Skin epidermis (tissue), 12 donors: ENCODE data around the gene IFT122.
"Not testable (repeated sequence)": the region's sequence is repeated elsewhere in the genome, so short reads cannot be mapped to it uniquely, and the experiment has no call there.

Source experiments
- H3K27ac ChIP-seq, 21 experiments: fragments of 200-600 bp; sonication (generic) in 11 of 21; one replicate each; pipeline ENCODE4 v1.5.0; 2020; ENCODE audit warnings: mild to moderate bottlenecking in 3 of 21, inconsistent platforms in 2 of 21, moderate library complexity in 2 of 21
- H3K4me3 ChIP-seq, 7 experiments: fragments of 200-600 bp; sonication (generic) in 2 of 7; one replicate each; pipeline ENCODE4 v1.5.0; 2020; ENCODE audit warnings: inconsistent platforms in 2 of 7, mild to moderate bottlenecking in 2 of 7, moderate library complexity in 1 of 7

Gene IFT122

DNA sequence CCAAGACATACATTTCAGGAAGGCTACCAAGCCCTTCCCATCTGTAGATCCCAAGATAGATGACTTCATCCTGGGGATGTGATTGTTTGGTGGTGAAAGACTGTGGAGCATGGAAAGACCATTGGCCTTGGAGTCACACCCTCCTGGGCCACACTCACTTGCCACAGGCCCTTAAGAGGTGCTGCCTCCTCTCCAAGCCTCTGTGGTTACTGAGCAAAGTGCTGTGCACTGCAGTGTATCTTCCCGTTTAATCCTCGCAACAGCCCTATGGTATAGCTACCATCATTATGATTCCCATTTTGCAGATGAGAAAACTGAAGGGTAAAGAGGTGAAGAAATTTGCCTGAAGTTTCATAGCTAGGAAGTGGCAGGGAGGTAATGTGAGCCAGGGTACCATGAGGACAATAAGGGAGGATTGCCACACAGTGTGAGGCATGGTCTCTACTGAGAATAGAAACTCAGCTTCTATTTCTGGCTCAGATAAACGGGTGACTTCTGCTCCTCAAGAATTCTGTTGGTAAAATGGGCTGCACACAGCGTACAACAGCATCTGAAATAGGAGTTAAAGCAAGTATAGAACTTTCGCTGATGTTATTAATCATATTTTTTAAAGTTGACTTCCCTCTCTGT is 64.6 kb downstream of the IFT122 start:
- Histone ChIP-seq H3K27ac (no peak overlapping the region), H3K4me3 (no peak overlapping the region)

DNA sequence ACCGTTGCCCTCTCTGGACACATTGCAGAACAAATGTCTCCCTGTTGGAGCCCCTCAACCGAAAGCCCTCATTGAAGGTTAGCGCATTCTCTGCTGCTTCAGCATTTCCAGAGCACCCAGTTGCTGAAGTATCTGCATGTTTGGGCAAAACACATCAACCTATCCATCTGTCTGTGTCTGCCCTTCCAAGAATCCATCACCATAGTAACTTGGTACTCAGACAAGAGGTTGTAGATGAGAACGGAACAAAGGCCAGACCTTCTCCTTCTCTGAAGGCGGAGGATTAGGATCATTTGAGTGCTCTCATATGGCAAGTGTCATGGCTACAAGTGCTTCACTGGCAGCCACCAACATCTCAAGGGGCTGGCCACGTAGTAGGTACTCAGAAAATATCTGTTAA is 65.3 kb downstream of the IFT122 start:
- no peak overlapping the region for H3K4me3 ChIP-seq
- H3K27ac ChIP-seq: no peak overlapping the region

DNA sequence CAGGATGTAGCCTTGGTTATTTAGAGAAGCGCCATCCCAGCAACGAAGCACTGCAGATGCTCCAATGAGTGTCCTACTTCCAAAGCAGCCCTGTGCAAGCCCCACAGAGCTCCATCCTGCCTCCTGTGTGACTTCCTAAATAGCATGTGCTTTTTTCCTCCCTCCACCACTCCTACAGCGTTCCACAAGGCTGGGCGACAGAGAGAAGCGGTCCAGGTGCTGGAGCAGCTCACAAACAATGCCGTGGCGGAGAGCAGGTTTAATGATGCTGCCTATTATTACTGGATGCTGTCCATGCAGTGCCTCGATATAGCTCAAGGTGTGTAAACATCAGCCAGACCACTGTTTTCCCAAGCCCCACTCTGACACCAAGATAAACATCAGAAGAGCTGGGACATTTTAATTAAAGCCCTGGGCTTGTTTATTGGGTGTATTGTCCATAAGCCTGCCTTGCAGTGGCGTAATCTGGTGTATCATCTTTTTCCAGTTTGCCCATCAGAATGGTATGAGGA is 66.3 kb downstream of the IFT122 start:
- H3K27ac ChIP-seq: no peak overlapping the region
- no peak overlapping the region for H3K4me3 ChIP-seq

DNA sequence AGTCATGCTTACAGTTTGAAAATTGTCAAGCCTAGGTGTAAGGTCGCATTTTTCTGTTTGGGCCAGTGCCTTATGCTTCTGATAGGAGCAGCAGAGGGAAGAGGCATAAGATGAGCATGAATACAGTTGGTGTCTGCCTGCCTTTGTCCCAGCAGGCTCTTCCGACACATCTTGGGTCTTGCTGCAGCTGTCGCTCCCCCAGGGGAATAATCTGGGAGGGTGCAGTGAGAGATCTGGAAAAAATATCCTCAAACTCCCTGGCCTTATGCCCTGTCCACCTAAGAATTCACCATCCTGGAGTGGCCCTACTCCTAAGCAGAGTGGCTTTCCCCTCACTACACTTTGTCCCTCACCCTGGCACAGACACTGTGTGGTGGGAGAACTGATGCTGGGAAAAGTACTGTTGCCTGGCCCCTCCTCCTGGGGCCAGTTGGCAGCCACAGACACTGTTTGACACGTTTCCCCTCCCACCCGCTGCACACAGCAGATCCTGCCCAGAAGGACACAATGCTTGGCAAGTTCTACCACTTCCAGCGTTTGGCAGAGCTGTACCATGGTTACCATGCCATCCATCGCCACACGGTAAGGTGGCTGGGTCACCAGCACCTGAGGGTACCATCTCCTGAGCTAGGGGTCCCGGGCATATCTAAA is 67.3 kb downstream of the IFT122 start:
- Histone ChIP-seq H3K4me3 (no peak overlapping the region), H3K27ac (peak overlapping the region in 3 of 21 experiments; percentile 5 to 35 (median 7))

DNA sequence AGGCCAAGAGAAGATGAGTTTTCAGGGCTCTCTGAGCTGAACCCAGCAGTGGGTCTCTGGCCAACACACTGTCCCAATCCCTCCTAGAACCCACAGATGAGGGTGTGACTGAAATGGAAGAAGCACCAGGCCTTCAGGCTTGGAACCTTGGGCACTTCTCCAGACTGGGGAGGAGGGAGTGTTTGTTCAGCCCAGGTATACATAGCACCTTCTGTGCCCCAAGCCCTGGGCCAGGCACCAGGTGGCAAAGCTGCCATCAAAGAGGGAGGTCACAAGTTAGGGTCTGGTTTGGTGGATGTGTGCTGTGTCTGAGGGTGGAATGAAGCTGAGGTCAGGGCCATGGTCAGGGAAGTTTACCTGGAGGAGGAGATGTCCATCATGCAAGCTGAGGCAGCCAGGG is 72.6 kb downstream of the IFT122 start:
- Histone ChIP-seq H3K27ac (no peak overlapping the region), H3K4me3 (no peak overlapping the region)

DNA sequence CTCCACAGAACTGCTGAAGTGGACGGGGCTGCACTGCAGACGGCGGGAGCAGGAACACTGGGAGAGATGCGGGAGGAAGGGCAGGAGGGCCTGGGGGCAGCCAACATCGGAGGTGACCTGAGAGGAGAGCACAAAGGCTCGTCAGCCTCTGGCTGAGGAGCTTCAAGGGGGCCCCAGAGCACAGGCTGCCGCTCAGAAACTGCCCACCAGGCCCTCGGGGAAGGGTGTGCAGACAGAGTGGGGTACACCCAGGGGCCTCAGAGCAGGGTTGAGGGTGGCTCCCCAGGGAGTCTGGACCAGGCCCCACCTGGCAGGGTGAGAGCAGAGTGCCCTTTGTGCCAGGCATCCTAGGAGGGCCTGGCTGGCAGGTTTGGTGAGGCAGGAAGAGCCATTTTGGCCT is 73.7 kb downstream of the IFT122 start:
- H3K4me3 ChIP-seq: no peak overlapping the region

DNA sequence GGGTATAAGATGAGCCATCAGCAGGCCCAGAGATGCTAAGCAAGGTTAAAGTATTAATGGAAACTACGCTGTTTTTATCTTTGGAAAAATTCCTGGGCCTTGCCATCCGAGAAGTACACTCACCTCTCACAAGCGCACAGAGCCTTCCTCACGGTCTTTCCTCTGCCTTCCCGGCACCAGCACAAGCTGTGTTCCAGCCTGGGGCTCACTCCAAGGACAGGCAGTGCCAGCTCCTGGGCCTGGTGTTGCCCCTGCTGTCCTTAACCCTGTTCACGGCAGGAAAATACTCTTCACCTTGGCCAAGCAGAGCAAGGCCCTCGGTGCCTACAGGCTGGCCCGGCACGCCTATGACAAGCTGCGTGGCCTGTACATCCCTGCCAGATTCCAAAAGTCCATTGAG is 74.1 kb downstream of the IFT122 start:
- Histone ChIP-seq H3K4me3 (no peak overlapping the region), H3K27ac (no peak overlapping the region)

More for the DNA sequence above, 73.7 kb downstream of the IFT122 start:
- H3K27ac ChIP-seq: no peak overlapping the region

DNA sequence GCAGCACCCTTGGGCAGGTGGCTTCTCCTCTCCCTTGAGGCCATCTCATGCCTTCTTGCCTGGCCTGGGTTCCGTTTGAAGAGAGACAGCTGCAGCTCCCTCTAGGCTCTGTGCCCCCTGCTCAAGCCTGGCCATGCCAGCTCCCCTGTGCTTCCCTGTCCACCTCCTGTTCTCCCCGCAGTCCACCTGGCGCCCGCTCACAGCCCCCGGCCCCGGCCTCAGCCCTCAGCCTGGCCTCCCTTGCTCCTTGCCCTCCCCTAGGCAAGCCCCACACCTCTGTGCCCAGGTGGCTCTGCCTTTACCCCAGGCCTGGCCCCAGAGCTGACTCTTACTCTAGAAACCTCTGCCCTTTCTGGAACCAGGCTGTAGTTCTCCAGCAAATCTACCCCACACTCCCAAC is 74.5 kb downstream of the IFT122 start:
- Histone ChIP-seq H3K4me3 (no peak overlapping the region), H3K27ac (no peak overlapping the region)

DNA sequence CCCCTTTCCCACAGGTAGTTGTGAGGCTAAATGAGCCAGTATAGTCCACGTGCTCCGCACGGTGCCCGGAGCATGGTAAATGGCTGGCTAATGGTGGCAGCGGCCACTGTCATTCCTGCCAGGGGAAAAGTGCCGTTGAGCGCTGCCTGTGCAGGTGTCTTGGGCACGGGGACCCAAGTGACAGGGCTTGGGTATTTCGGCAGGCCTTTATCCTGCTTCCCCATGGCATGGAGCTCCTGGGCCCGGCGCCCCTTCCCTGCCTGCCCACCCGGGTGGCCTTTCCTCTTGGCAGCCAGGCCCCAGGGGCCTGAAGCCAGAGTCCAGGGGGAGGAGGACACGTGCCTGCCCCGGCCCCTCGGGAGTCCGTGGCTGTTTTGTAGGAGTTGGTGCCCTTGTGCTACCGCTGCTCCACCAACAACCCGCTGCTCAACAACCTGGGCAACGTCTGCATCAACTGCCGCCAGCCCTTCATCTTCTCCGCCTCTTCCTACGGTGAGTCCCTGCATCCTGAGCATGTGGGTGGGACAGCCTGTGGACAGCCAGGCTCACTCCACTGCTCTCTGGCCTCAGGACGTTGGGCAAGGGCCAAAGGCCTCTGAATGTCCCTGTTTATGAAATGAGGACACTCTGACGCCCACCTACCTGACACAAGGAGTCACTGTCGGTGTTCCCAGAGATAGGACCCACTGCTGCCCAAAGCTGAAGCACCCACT is 75.2 kb downstream of the IFT122 start:
- H3K27ac ChIP-seq, H3K4me3 ChIP-seq: not testable (repeated sequence)

DNA sequence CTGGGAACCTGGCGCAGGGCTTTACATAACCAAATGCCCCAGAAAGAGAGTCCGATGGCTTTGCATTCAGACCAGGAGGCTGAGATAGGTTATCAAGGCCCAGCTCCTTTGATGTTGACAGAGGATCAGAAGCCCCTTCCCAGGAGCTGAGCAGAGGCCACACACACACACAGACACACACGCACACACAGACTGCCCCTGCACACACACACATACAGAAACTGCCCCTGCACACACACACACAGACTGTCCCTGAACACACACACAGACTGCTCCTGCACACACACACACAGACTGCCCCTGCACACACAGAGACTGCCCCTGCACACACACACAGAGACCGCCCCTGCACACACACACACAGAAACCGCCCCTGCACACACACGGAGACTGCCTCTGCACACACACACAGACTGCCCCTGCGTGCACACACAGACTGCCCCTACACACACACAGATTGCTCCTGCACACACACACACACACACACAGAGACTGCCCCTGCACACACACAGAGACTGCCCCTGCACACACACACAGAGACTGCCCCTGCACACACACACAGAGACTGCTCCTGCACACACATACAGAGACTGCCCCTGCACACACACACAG is 75.9 kb downstream of the IFT122 start:
- not testable (repeated sequence) for H3K4me3 ChIP-seq

DNA sequence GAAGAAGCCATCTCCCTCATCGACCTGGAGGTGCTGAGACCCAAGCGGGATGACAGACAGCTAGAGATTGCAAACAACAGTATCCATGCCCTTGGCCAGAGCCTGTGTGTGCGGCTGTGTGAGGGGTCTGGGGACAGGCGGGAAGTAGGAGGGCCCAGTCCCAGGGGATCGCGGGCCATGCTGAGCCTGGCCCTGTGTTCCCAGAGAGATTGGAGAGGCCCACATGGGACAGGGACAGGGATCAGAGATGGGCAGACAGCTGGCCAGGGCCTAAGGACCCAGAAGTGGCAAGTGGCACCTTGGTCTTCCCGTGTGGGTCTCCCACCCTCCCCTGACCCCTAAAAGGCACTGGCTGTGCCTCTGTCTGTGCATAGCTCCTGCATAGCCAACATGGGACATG is 77.5 kb downstream of the IFT122 start:
- H3K4me3 ChIP-seq: no peak overlapping the region
- no peak overlapping the region for H3K27ac ChIP-seq

More for the DNA sequence above, 75.9 kb downstream of the IFT122 start:
- H3K27ac ChIP-seq: not testable (repeated sequence)

DNA sequence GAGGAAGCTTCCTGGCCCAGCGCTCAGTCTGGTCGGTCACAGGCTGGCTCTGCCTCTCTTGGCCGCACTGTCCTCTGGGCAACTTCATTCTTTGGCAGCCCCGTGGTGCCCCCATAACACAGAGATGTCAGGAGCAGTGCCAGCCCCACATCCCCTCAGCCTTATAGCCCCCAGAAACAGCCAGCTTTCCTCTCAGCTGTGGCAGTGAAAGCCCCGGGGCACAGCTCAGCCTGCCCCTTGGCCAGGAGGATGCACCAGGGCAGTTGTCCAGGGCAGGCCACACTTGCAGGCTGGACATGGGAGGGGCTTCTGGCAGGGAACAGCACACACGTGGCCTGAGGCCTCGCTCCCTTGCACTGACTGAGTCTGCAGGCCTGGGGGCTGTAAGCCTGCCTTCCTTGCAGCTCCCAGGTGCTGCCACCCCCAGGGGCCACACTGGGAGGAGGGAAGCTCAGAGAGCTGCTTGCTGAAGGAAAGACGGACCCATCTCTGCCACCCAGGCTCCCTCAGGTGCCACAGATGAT is 78.1 kb downstream of the IFT122 start:
- no peak overlapping the region for H3K27ac ChIP-seq
- no peak overlapping the region for H3K4me3 ChIP-seq

DNA sequence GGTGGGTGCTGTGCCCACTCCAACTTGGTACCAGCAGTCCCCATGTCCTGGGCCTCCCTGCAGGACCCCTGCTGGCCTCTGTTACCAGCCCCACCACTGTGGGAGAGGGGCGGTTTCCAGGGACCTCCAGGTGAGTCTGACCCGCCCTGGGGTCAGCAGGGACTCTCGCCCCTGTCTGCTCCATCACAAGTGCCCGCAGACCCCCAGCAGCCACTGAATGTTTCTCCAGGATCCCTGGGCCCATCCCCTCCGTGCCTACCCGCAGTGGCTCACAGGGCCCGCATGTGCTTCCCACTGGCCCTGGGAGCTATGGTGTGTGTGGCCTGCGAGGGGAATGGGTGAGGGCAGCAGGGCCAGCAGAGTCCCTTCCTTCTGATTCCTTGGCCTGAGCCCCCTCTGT is 78.6 kb downstream of the IFT122 start:
- no peak overlapping the region for H3K4me3 ChIP-seq

DNA sequence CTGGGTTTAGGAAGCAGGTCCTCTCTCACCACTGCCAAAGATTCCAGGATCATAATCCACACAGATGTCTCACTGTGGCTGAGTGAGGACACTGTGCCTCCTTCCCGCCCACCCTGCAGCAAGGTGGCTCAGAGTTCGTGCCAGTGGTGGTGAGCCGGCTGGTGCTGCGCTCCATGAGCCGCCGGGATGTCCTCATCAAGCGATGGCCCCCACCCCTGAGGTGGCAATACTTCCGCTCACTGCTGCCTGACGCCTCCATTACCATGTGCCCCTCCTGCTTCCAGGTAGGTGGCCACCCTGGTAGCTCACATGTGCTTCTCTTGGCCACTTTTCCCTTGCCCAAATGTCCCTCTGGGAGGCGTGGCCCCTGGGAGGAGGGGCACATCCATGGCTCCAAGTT is 79.4 kb downstream of the IFT122 start:
- H3K27ac ChIP-seq: no peak overlapping the region
- H3K4me3 ChIP-seq: no peak overlapping the region

More for the DNA sequence above, 78.6 kb downstream of the IFT122 start:
- no peak overlapping the region for H3K27ac ChIP-seq

DNA sequence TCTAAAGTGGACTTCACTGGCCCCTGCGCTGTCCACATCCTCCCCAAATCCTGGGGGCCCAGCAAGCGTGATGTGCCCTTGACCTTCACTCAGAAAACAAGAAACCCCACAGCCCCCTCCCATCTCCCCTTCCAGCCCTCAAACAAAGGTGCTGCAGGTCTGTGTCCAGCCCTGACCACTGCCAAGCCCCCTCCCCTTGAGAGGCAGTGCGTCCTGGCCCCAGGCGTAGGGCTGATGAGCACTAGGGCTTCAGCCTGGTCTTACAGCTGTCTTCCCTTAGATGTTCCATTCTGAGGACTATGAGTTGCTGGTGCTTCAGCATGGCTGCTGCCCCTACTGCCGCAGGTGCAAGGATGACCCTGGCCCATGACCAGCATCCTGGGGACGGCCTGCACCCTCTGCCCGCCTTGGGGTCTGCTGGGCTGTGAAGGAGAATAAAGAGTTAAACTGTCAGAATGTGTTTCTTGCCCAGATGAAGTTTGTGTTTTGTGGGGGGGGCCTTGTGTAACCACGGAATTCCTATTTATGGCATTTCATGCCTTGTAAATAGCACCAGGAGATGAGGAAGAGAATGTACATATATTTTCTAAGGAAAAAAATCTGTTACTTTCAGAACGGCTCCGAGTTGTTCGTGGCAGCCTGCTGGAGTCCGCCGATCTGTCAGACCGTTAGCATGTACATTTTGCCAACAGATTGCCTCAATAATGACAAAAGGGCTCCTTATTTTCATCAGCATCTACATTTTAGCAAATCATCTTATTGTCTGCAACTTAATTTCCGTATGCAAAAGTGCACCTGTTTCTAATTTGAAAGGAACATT is 80.1 kb downstream of the IFT122 start:
- no peak overlapping the region for H3K4me3 ChIP-seq

DNA sequence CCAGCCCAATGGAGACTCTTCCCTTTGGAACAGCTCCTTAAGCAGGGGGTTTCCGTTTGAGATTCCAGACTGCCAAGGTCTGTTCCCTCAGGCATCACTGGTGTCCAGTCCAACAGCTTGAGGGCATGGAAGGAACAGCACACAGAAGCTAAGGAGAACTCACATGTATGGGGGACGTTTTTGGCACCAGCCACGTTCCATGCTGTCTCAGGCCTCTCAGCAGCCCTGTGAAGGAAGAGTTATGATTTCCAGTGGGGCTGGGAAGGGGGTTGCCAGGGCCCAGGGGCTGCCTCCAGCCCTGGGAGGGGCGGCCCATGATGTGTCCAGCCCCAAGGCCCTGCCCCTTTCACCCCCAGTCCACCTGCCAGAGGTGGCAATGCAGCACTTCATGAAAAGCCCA is 80.9 kb downstream of the IFT122 start:
- H3K4me3 ChIP-seq: no peak overlapping the region

More for the DNA sequence above, 80.1 kb downstream of the IFT122 start:
- no peak overlapping the region for H3K27ac ChIP-seq

DNA sequence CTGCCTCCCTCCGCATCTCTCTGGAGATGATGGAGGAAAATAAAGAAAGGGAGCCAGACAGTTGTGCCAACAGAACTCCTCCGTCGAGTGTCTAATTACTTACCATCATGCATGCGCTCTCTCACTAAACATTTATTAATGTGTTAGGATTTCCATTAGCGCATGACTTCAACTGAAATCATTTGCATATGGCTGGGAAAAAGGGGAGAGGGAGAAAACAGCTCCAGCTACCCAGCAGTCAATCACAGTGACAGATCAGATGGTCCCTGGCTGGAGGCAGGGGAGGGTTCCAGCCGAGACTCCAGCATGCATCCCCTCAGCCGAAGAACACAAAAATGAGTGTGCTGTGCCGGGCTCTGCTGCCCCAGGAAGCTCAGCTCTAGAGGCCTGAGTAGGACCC is 81.6 kb downstream of the IFT122 start:
- Histone ChIP-seq H3K4me3 (no peak overlapping the region), H3K27ac (no peak overlapping the region)

More for the DNA sequence above, 80.9 kb downstream of the IFT122 start:
- no peak overlapping the region for H3K27ac ChIP-seq

DNA sequence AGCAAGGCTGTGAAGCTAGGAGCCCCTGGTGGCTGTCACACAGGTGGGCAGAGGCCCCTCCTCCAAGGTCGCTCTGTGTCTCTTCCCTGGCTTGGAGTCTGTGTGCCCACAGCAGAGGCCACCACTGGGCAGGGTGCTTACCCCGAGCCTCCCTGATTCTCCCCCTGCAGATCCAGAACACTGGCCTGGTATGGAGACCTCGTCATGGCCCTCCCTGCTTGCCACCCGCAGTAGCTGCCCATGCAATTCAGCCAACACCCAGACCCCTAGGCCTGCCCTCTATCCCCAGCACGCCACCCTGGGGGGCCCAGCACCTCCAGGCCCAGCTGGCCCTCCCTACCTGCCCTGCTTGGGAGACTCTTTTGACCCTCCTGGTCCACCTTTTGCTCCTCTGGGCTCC is 82.9 kb downstream of the IFT122 start:
- no peak overlapping the region for H3K4me3 ChIP-seq
- no peak overlapping the region for H3K27ac ChIP-seq

DNA sequence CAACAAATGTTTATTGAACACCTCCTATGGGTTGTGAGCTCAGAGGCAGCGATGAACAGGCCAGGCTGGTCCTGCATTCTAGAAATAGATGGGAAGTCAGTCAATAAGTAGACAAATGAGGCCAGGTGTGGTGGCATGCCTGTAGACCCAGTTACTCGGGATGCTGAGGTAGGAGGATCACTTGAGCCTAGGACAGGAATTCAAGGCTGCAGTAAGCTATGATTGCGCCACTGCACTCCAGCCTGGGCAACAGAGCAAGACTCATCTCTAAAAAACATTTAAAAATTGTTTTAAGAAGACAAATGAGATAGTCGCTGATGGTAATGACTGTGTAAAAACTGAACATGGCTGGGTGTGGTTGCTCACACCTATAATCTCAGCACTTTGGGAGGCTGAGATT is 84.1 kb downstream of the IFT122 start:
- Histone ChIP-seq H3K4me3 (no peak overlapping the region), H3K27ac (no peak overlapping the region)
